Endodermal cell (in vitro differentiated cells): Measurements from ENCODE around the gene SCGB1D1. TPM values are rescaled to one million over a fixed set of nuclear protein-coding genes. Genes with fewer than 3 reads are reported as not detected.

Experiments used
- DNase-seq: peaks from one replicate; pipeline ENCODE4 v3.0.0-alpha.2; 2017
- H3K27ac ChIP-seq: 2 replicates; pipeline ENCODE4 v1.5.1; 2013; ENCODE audit warnings: mild to moderate bottlenecking, low read depth, low read length, moderate library complexity
- H3K27me3 ChIP-seq: 2 replicates; pipeline ENCODE4 v1.6.1; 2013; ENCODE audit warnings: mild to moderate bottlenecking, low read length, moderate library complexity; ENCODE audit not compliant: insufficient read depth, control insufficient read depth, poor library complexity, severe bottlenecking
- H3K36me3 ChIP-seq: 2 replicates; pipeline ENCODE4 v1.7.0; 2013; ENCODE audit warnings: mild to moderate bottlenecking, low read length, moderate library complexity; ENCODE audit not compliant: control insufficient read depth, insufficient read depth
- H3K4me1 ChIP-seq: one replicate; pipeline ENCODE4 v1.7.0; 2013; ENCODE audit warnings: low read length; ENCODE audit not compliant: control insufficient read depth, insufficient read depth
- H3K4me3 ChIP-seq: 2 replicates; pipeline ENCODE4 v1.5.1; 2013; ENCODE audit warnings: mild to moderate bottlenecking, low read length, moderate library complexity
- H3K9ac ChIP-seq: 2 replicates; pipeline ENCODE4 v1.6.1; 2013; ENCODE audit warnings: mild to moderate bottlenecking, low read length, moderate library complexity; ENCODE audit not compliant: poor library complexity, severe bottlenecking; ENCODE audit errors: extremely low read depth
- H3K9me3 ChIP-seq: 2 replicates; pipeline ENCODE4 v1.6.1; 2013; ENCODE audit warnings: mild to moderate bottlenecking, low read length, moderate library complexity; ENCODE audit not compliant: control insufficient read depth
- H3K27ac Mint-ChIP-seq: 2 replicates; pipeline ENCODE4 v1.8.0; 2020; ENCODE audit warnings: mixed read lengths
- H3K27me3 Mint-ChIP-seq: 2 replicates; pipeline ENCODE4 v1.8.0; 2021; ENCODE audit warnings: mild to moderate bottlenecking, mixed read lengths; ENCODE audit not compliant: insufficient read depth
- H3K36me3 Mint-ChIP-seq: 2 replicates; pipeline ENCODE4 v1.8.0; 2020; ENCODE audit warnings: low read depth, mixed read lengths
- H3K4me1 Mint-ChIP-seq: 2 replicates; pipeline ENCODE4 v1.8.0; 2020; ENCODE audit warnings: mixed read lengths
- H3K4me3 Mint-ChIP-seq: 2 replicates; pipeline ENCODE4 v1.8.0; 2020; ENCODE audit warnings: mild to moderate bottlenecking, moderate library complexity, mixed read lengths
- H3K9me3 Mint-ChIP-seq: 2 replicates; pipeline ENCODE4 v1.8.0; 2020; ENCODE audit warnings: mild to moderate bottlenecking, mixed read lengths
- WGBS, 2 experiments: methylation state at CpG; one replicate each; pipeline versions ENCODE4 v1.1.5 to v1.1.7; 2013; ENCODE audit warnings: missing lambda C conversion rate in 2 of 2, mixed read lengths in 1 of 2; ENCODE audit not compliant: insufficient coverage in 1 of 2, insufficient read length in 1 of 2; 5-methylcytosine and 5-hydroxymethylcytosine counted together
- total RNA-seq, 2 donors: library from RNA; stranded (reverse); fragmentation: NEBNext Ultra II Directional in 1 of 2; extraction: Animal tissue kit (Norgen Biotek cat#: 25700) in 1 of 2; gene quantifications; 2 replicates in 1 of 2; 3 replicates in 1 of 2; pipeline ENCODE4 v1.2.1, GENCODE V29; 2021
- TF ChIP-seq, protein P1 (sequence below): fragments of 200-600 bp; sonication (generic); conservative IDR thresholded peaks from 2 replicates; pipeline ENCODE4 v1.5.0; 2021; ENCODE audit warnings: antibody characterized with exemption, mild to moderate bottlenecking

Gene SCGB1D1
- total RNA-seq, 2 donors from 2014 or later = not detected

DNA sequence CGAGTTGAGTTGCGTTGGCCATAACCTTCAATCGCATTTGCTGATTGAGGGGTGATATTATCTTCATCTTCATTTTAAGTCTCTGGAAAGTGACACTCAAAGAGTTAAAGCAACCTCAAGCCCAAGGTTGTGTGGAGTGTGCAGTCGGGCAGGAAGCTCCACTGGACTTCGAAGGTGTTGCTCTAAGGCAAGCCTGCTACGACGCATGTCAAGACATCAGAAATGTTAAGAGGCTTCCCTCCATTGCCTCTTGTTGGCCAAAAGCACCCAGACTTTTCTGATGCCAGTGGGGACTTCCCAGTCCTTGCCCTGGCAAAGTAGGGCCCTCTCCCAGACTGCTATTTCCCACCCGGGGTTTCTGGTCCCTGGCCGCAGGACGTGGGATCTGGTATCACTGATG lies 23.6 kb upstream of the SCGB1D1 start:
- H3K36me3 ChIP-seq = no peaks in the 10 kb centered on the region
- Mint-ChIP-seq H3K9me3 (peaks cover under 1% of the 10 kb centered on the region), H3K4me1 (peaks cover 1% of the 10 kb centered on the region), H3K27me3 (peaks cover under 1% of the 10 kb centered on the region), H3K4me3 (no peak overlapping the region), H3K27ac (no peak overlapping the region), H3K36me3 (no peaks in the 10 kb centered on the region)
- no peaks in the 10 kb centered on the region for H3K4me1 ChIP-seq
- H3K27me3 ChIP-seq = peaks cover 10% of the 10 kb centered on the region
- WGBS, 2 experiments = 93 to 100% methylated on average over 2 to 10 of the region's 10 CpGs
- H3K9me3 ChIP-seq = no peaks in the 10 kb centered on the region
- H3K27ac ChIP-seq = no peak overlapping the region
- H3K9ac ChIP-seq = no peak overlapping the region
- TF ChIP-seq, protein P1, sequence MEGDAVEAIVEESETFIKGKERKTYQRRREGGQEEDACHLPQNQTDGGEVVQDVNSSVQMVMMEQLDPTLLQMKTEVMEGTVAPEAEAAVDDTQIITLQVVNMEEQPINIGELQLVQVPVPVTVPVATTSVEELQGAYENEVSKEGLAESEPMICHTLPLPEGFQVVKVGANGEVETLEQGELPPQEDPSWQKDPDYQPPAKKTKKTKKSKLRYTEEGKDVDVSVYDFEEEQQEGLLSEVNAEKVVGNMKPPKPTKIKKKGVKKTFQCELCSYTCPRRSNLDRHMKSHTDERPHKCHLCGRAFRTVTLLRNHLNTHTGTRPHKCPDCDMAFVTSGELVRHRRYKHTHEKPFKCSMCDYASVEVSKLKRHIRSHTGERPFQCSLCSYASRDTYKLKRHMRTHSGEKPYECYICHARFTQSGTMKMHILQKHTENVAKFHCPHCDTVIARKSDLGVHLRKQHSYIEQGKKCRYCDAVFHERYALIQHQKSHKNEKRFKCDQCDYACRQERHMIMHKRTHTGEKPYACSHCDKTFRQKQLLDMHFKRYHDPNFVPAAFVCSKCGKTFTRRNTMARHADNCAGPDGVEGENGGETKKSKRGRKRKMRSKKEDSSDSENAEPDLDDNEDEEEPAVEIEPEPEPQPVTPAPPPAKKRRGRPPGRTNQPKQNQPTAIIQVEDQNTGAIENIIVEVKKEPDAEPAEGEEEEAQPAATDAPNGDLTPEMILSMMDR = no peak
- DNase-seq = no peak
- H3K4me3 ChIP-seq = no peak overlapping the region

DNA sequence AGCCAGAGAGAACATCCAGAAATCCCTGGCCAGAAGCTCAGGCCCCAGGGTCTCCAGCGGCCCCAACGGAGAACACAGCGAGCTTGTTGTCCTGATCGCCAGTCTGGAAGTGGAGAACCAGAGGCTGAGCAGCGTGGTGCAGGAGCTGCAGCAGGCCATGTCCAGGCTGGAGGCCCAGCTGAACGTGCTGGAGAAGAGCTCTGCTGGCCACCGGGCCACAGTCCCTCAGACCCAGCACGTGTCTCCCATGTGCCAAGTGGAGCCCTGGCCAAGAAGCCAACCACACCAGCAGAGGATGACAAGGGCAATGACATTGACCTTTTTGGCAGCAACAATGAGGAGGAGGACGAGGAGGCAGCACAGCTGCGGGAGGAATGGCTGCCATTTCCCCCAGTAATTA lies 20.6 kb upstream of the SCGB1D1 start:
- H3K36me3 Mint-ChIP-seq = no peaks in the 10 kb centered on the region
- H3K9me3 Mint-ChIP-seq = no peaks in the 10 kb centered on the region
- H3K27ac Mint-ChIP-seq = no peak overlapping the region
- H3K27me3 Mint-ChIP-seq = peaks cover 16% of the 10 kb centered on the region
- no peak for DNase-seq
- TF ChIP-seq, protein P1 = no peak
- Histone ChIP-seq H3K36me3 (no peaks in the 10 kb centered on the region), H3K27ac (no peak overlapping the region), H3K27me3 (peaks cover 17% of the 10 kb centered on the region), H3K9me3 (no peaks in the 10 kb centered on the region), H3K4me1 (no peaks in the 10 kb centered on the region), H3K9ac (no peak overlapping the region), H3K4me3 (no peak overlapping the region)
- no peak overlapping the region for H3K4me3 Mint-ChIP-seq
- H3K4me1 Mint-ChIP-seq = peaks cover 4% of the 10 kb centered on the region
- 82 to 94% methylated on average over 10 of the region's 10 CpGs for WGBS, 2 experiments

DNA sequence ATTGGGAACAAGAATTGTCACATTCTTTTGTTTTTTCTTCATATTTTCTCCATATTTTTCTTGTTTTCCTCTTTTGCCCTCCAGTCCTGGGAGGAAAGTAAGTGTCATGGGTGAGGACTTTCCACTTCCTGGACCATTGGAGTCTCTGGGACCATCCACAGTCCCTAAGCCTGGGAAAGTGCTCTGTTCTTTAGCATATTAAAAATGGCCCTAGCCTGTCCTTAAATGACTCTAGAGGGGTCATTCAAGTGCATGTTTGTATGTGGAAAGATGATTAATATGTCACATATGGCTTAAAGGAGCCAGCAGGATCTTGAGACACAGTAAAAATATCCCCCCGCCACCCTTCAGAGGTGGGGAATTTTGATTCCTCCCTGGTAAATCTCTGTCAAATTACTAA lies 20.1 kb upstream of the SCGB1D1 start:
- H3K27ac ChIP-seq = no peak overlapping the region
- no peaks in the 10 kb centered on the region for H3K4me1 ChIP-seq
- no peaks in the 10 kb centered on the region for H3K36me3 ChIP-seq
- DNase-seq = no peak
- H3K27ac Mint-ChIP-seq = no peak overlapping the region
- no peaks in the 10 kb centered on the region for H3K9me3 Mint-ChIP-seq
- no peak overlapping the region for H3K4me3 Mint-ChIP-seq
- H3K4me3 ChIP-seq = no peak overlapping the region
- peaks cover 4% of the 10 kb centered on the region for H3K4me1 Mint-ChIP-seq
- no peaks in the 10 kb centered on the region for H3K36me3 Mint-ChIP-seq
- 100% methylated on average over 1 of the region's 1 CpG for WGBS, 2 experiments
- TF ChIP-seq, protein P1 = no peak
- H3K9me3 ChIP-seq = no peaks in the 10 kb centered on the region
- peaks cover 16% of the 10 kb centered on the region for H3K27me3 Mint-ChIP-seq
- H3K9ac ChIP-seq = no peak overlapping the region
- peaks cover 17% of the 10 kb centered on the region for H3K27me3 ChIP-seq
